AG09309 (cell line): Measurements from ENCODE around the gene NTNG1.

ENCODE experiments used
- DNase-seq: peaks from one replicate; pipeline ENCODE4 v3.0.0-alpha.2; 2010; ENCODE audit warnings: low read depth
- H3K4me3 ChIP-seq: 2 replicates; pipeline ENCODE4 v1.5.1; 2011; ENCODE audit warnings: mild to moderate bottlenecking, low read depth, low read length, moderate library complexity; ENCODE audit not compliant: control insufficient read depth
- TF ChIP-seq, protein P1 (sequence below): IDR thresholded peaks from 2 replicates; pipeline ENCODE4 v1.5.1; 2011; ENCODE audit warnings: mild to moderate bottlenecking, low read depth, low read length, inconsistent platforms; ENCODE audit not compliant: insufficient read depth, control insufficient read depth; ENCODE audit errors: missing control alignments

NTNG1 gene

DNA sequence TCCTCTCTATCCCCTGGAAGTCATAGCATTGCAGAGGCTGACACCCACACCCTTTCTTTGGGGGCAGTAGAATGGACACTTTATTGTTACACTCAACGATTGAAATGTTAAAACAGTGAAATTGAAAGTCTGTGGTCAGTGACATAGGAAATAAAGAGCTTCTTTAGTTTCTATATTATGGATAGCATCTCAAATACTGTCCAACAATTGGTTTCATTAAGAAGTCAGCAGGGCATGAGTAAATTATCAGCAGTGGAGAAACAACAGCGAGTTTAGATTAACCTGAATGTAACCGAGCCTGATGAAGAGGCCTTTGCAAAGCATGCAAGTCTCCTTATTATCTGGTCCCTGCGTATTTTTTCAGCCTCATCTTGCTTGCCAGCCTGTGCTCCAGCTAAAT is 350.7 kb downstream of the NTNG1 start:
- TF ChIP-seq, protein P1, sequence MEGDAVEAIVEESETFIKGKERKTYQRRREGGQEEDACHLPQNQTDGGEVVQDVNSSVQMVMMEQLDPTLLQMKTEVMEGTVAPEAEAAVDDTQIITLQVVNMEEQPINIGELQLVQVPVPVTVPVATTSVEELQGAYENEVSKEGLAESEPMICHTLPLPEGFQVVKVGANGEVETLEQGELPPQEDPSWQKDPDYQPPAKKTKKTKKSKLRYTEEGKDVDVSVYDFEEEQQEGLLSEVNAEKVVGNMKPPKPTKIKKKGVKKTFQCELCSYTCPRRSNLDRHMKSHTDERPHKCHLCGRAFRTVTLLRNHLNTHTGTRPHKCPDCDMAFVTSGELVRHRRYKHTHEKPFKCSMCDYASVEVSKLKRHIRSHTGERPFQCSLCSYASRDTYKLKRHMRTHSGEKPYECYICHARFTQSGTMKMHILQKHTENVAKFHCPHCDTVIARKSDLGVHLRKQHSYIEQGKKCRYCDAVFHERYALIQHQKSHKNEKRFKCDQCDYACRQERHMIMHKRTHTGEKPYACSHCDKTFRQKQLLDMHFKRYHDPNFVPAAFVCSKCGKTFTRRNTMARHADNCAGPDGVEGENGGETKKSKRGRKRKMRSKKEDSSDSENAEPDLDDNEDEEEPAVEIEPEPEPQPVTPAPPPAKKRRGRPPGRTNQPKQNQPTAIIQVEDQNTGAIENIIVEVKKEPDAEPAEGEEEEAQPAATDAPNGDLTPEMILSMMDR: no peak
- DNase-seq: no peak

DNA sequence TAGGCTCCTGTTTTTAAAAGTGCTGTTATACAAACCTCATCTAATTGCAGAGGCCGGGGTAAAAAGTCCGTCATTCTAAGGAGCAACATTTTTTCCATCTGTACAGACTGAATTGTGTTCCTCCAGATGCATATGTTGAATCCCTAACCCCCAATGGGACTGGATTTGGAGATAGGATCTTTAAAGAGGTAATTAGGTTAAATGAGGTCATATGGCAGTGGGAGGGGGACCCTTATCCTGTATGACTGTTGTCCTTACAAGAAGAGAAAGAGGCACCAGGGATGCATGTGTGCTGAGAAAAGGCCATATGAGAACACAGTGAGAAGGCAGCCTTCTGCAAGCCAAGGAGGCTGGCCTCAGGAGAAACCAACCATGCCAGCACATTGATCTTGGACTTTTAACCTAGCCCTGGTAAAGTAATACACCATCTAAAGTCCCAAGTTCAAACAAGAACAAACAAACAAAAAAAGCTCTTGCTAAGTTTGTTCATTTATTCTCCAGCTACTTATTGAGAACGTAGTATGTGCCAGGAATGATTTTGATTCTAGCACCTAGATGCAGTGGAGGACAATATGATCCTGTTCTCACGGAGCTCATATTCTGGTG is 352.4 kb downstream of the NTNG1 start:
- DNase-seq: no peak
- TF ChIP-seq, protein P1: no peak
- H3K4me3 ChIP-seq: no peak overlapping the region

More for the DNA sequence above, 350.7 kb downstream of the NTNG1 start:
- H3K4me3 ChIP-seq: no peak overlapping the region

DNA sequence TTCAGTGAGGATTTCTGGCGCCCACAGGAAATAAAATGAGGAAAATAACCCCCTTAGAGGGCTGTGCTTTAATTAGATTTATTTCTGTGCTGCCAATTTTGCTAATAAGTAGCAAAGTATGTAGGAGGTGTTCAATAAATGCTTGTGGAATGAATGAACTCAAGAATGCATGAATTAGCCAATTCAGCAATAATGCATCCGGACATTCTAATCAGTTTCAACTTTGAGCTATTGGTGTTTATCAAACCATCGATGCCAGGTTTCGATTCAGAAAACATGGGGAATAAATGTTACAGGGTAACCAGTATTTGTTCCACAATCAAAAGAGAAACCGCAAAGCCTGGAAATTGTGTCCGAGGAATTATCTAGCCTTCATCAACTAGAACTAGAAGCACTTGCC is 353.2 kb downstream of the NTNG1 start:
- TF ChIP-seq, protein P1: no peak
- DNase-seq: no peak
- no peak overlapping the region for H3K4me3 ChIP-seq

DNA sequence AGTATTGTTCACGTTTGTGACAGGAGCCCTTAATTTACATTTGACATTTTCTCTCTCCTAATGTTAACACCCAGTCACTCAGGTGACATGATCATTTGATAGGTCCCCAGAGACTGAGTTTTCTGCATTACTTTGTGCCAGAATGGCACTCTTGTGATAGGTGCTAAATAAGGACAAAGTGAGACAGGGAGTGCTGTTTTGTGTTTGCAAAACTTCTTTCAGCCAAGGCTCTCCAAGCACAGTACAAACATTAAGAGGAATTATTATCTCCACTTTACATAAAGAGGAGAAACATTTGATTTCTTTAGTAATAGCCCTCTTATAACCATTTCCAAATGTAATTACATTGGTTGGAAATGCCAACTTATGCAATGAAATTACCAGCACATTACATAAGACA is 355.2 kb downstream of the NTNG1 start:
- no peak overlapping the region for H3K4me3 ChIP-seq
- no peak for DNase-seq
- TF ChIP-seq, protein P1: no peak

DNA sequence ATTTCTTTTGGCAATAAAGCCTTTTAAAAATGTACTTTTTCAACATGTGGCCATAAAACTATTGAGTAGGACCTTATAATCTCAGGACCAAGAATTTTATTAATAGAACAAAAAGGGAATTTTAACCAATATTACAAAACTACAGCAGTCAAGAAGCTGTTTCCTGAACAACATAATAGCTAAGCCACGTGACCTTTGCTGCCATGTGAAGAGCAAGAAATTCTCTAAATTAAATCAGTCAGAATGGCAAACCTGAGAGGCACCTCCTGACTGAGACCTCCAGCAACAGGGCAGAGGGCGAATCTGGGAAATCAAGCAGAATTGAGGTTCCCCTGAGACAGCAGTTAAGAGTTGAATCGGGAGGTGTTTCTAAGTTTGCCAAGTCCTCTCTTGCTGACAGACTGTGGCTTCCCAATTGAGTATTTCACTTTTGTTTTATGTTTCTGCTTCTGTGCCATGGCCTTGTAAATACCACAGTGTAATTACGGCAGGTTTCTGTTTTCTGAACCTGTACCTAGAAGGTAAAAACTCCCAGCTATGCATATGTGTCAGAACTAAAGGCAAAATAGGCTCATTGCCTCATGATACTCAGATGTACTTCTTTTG is 358.4 kb downstream of the NTNG1 start:
- DNase-seq: no peak
- TF ChIP-seq, protein P1: no peak
- H3K4me3 ChIP-seq: no peak overlapping the region

DNA sequence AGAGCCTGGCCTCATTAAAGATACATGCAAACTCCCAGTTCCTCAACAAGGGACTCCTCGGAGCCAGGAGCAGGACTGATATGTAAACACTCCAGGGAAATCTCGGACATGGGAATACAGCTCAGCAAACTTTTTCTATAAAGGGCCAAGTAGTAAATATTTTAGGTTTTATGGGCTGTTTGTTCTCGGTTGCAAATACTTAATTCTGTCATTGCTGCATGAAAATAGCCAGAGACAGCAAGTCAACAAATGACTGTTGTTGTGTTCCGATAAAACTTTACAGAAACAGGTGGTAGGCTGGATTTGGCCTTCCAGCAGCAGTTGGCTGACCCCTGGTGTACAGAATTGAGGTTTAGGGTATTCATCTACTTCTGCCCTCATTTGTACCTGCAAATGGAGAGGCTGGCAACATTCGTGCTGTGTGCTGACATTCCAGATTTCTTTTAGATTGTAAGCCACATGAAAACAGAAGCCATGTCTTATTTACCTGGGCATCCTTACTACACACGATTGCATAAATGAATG is 360.3 kb downstream of the NTNG1 start:
- no peak for DNase-seq
- H3K4me3 ChIP-seq: no peak overlapping the region
- TF ChIP-seq, protein P1: no peak
